HepG2 (cell line): ENCODE results near the gene ZNF783. TPM values are rescaled to one million over a fixed set of nuclear protein-coding genes. Genes with fewer than 3 reads are reported as not detected.
A peak's percentile ranks its signal among the peaks of the same experiment; 100 is the strongest.

Experiments
- ATF7-NPFF ChIP-seq: sonication (generic); formaldehyde crosslinking; IDR thresholded peaks from 2 replicates; pipeline ENCODE4 v1.8.1; 2023; ENCODE audit warnings: mild to moderate bottlenecking, low read depth, missing genetic modification reagents, moderate library complexity
- CBX1 ChIP-seq: IDR thresholded peaks from one replicate; pipeline ENCODE4 v1.6.1; 2016; ENCODE audit warnings: antibody characterized with exemption, low read depth
- CC2D1A ChIP-seq: sonication (generic); formaldehyde crosslinking; IDR thresholded peaks from 2 replicates; pipeline ENCODE4 v1.8.1; 2023; ENCODE audit warnings: mild to moderate bottlenecking, missing genetic modification reagents
- CTCF ChIP-seq: sonication (generic); formaldehyde crosslinking; IDR thresholded peaks from 2 replicates; pipeline ENCODE4 v1.5.0; 2020; ENCODE audit warnings: mild to moderate bottlenecking, missing genetic modification reagents, moderate library complexity
- GLI4 ChIP-seq: sonication (generic); formaldehyde crosslinking; IDR thresholded peaks from 2 replicates; pipeline ENCODE4 v1.5.1; 2020; ENCODE audit warnings: missing genetic modification reagents, mild to moderate bottlenecking, moderate library complexity, borderline replicate concordance
- HOXA5 ChIP-seq: sonication (generic); formaldehyde crosslinking; IDR thresholded peaks from 2 replicates; pipeline ENCODE4 v1.4.0; 2020; ENCODE audit warnings: missing genetic modification reagents
- IRF2 ChIP-seq: IDR thresholded peaks from 2 replicates; pipeline ENCODE4 v1.6.1; 2018; ENCODE audit warnings: missing genetic modification reagents, missing compliant biosample characterization
- MED13 ChIP-seq: sonication (generic); formaldehyde crosslinking; IDR thresholded peaks from 2 replicates; pipeline ENCODE4 v1.5.0; 2020; ENCODE audit warnings: missing genetic modification reagents
- MTA3 ChIP-seq: sonication (generic); formaldehyde crosslinking; IDR thresholded peaks from 2 replicates; pipeline ENCODE4 v1.4.0; 2020; ENCODE audit warnings: missing genetic modification reagents
- NFIC ChIP-seq: IDR thresholded peaks from 2 replicates; pipeline ENCODE4 v1.6.1; 2012; ENCODE audit warnings: mild to moderate bottlenecking, low read length, inconsistent platforms
- NFKBIZ ChIP-seq: IDR thresholded peaks from 2 replicates; pipeline ENCODE4 v1.6.1; 2018; ENCODE audit warnings: missing genetic modification reagents, missing compliant biosample characterization
- RFX5 ChIP-seq: IDR thresholded peaks from 2 replicates; pipeline ENCODE4 v1.6.1; 2011; ENCODE audit warnings: low read depth, low read length, improper control_type of control experiment
- TOPORS ChIP-seq: sonication (generic); formaldehyde crosslinking; IDR thresholded peaks from 2 replicates; pipeline ENCODE4 v1.8.0; 2023; ENCODE audit warnings: mild to moderate bottlenecking, missing genetic modification reagents
- ZEB1 ChIP-seq: IDR thresholded peaks from 2 replicates; pipeline ENCODE4 v1.6.1; 2012; ENCODE audit warnings: mild to moderate bottlenecking, low read depth, inconsistent platforms; ENCODE audit not compliant: insufficient replicate concordance
- ZFP36 ChIP-seq: fragments of 150-350 bp; IDR thresholded peaks from 2 replicates; pipeline ENCODE4 v1.6.1; 2018; ENCODE audit warnings: borderline replicate concordance, low read length, low read depth; ENCODE audit not compliant: partially characterized antibody
- ZNF468 ChIP-seq: sonication (generic); formaldehyde crosslinking; IDR thresholded peaks from 2 replicates; pipeline ENCODE4 v1.8.0; 2022; ENCODE audit warnings: mild to moderate bottlenecking, moderate library complexity, missing genetic modification reagents
- ZNF563 ChIP-seq: sonication (generic); formaldehyde crosslinking; IDR thresholded peaks from 2 replicates; pipeline ENCODE4 v1.8.0; 2022; ENCODE audit warnings: mild to moderate bottlenecking, moderate library complexity, missing genetic modification reagents
- ZNF678 ChIP-seq: sonication (generic); formaldehyde crosslinking; IDR thresholded peaks from 2 replicates; pipeline ENCODE4 v1.4.0; 2020; ENCODE audit warnings: mild to moderate bottlenecking, missing genetic modification reagents
- ZSCAN5A ChIP-seq: sonication (generic); formaldehyde crosslinking; IDR thresholded peaks from 2 replicates; pipeline ENCODE4 v1.8.0; 2022; ENCODE audit warnings: mild to moderate bottlenecking, missing genetic modification reagents, borderline replicate concordance
- polyA plus RNA-seq, 8 experiments: library from polyadenylated mRNA; depleted of rRNA in 3 of 8; stranded (reverse) in 7 of 8; unstranded in 1 of 8; fragments of >200 nt; fragmentation: Illumina TruSeq in 4 of 8; extraction: Trizol in 4 of 8; gene quantifications; 2 replicates each; pipeline versions ENCODE4 v1.2.1 to v1.2.3, GENCODE V29; 2011 to 2016; ENCODE audit warnings: low read depth in 4 of 8, missing spikeins in 1 of 8, mixed read lengths in 1 of 8; ENCODE audit not compliant: insufficient read depth in 1 of 8
- total RNA-seq, 5 experiments: library from RNA; depleted of rRNA; stranded (reverse); fragments of >200 nt; fragmentation: Illumina TruSeq; extraction: Trizol; gene quantifications; 2 replicates each; pipeline ENCODE4 v1.2.3, GENCODE V29; 2016; ENCODE audit warnings: low read depth in 1 of 5
- TF ChIP-seq, protein P1 (sequence below): sonication (generic); formaldehyde crosslinking; IDR thresholded peaks from 2 replicates; pipeline ENCODE4 v1.4.0; 2020; ENCODE audit warnings: missing genetic modification reagents, low read depth, mild to moderate bottlenecking, borderline replicate concordance
- TF ChIP-seq, protein P2 (sequence below): IDR thresholded peaks from 2 replicates; pipeline ENCODE4 v1.6.1; 2016; ENCODE audit warnings: control low read depth
- TF ChIP-seq, protein P3 (sequence below): fragments of 450-650 bp; IDR thresholded peaks from 2 replicates; pipeline ENCODE4 v1.6.1; 2017; ENCODE audit warnings: mild to moderate bottlenecking

ZNF783 gene
- total and polyA plus RNA-seq, 2 of the 13 experiments (the other 11 are each of a cell fraction or from before 2014, with no cell fraction given): 4.1 to 5.2 TPM

GRCh38 chr7:149261829-149262617 is at the start of gene ZNF783 (continued):
- TF ChIP-seq IRF2 (CRISPR knock-in tag): no peak; the same call in 1 of the 2 replicates
- peak; percentile 75 for TF ChIP-seq CTCF (CRISPR knock-in tag)
- no peak for TF ChIP-seq MTA3 (CRISPR knock-in tag)
- no peak for TF ChIP-seq CBX1
- TF ChIP-seq, protein P1, sequence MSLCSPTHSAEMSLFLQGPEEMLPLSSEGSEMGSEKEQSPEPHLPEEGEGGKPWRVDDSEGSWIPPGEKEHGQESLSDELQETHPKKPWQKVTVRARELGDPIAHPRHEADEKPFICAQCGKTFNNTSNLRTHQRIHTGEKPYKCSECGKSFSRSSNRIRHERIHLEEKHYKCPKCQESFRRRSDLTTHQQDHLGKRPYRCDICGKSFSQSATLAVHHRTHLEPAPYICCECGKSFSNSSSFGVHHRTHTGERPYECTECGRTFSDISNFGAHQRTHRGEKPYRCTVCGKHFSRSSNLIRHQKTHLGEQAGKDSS (CRISPR knock-in tag): 0 out of 2 replicates have a peak, but pooled peaks have one; percentile 57
- TF ChIP-seq ZFP36: no peak
- TF ChIP-seq, protein P2, sequence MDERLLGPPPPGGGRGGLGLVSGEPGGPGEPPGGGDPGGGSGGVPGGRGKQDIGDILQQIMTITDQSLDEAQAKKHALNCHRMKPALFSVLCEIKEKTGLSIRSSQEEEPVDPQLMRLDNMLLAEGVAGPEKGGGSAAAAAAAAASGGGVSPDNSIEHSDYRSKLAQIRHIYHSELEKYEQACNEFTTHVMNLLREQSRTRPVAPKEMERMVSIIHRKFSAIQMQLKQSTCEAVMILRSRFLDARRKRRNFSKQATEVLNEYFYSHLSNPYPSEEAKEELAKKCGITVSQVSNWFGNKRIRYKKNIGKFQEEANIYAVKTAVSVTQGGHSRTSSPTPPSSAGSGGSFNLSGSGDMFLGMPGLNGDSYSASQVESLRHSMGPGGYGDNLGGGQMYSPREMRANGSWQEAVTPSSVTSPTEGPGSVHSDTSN (CRISPR knock-in tag): no peak
- TF ChIP-seq MED13 (CRISPR knock-in tag): no peak
- TF ChIP-seq ZSCAN5A (CRISPR knock-in tag): peak; percentile 77; the same call in 1 of the 2 replicates
- TF ChIP-seq NFKBIZ (CRISPR knock-in tag): peak; percentile 61; the same call in 1 of the 2 replicates
- no peak for TF ChIP-seq ZEB1
- peak; percentile 97 for TF ChIP-seq ATF7-NPFF
- TF ChIP-seq GLI4 (CRISPR knock-in tag): no peak
- TF ChIP-seq ZNF468: 0 out of 2 replicates have a peak, but pooled peaks have one; percentile 61
- TF ChIP-seq ZNF678 (CRISPR knock-in tag): peak; percentile 91
- peak; percentile 98 for TF ChIP-seq ZNF563 (CRISPR knock-in tag)
- no peak for TF ChIP-seq RFX5
- TF ChIP-seq HOXA5: peak; percentile 50; the same call in 1 of the 2 replicates
- TF ChIP-seq, protein P3, sequence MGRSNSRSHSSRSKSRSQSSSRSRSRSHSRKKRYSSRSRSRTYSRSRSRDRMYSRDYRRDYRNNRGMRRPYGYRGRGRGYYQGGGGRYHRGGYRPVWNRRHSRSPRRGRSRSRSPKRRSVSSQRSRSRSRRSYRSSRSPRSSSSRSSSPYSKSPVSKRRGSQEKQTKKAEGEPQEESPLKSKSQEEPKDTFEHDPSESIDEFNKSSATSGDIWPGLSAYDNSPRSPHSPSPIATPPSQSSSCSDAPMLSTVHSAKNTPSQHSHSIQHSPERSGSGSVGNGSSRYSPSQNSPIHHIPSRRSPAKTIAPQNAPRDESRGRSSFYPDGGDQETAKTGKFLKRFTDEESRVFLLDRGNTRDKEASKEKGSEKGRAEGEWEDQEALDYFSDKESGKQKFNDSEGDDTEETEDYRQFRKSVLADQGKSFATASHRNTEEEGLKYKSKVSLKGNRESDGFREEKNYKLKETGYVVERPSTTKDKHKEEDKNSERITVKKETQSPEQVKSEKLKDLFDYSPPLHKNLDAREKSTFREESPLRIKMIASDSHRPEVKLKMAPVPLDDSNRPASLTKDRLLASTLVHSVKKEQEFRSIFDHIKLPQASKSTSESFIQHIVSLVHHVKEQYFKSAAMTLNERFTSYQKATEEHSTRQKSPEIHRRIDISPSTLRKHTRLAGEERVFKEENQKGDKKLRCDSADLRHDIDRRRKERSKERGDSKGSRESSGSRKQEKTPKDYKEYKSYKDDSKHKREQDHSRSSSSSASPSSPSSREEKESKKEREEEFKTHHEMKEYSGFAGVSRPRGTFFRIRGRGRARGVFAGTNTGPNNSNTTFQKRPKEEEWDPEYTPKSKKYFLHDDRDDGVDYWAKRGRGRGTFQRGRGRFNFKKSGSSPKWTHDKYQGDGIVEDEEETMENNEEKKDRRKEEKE: no peak
- TF ChIP-seq CC2D1A (CRISPR knock-in tag): no peak
- TF ChIP-seq NFIC: no peak
- peak; percentile 98 for TF ChIP-seq TOPORS (CRISPR knock-in tag)
